HepG2 (cell line): ENCODE measurements around the gene CACNG1. TPM values are rescaled to one million over a fixed set of nuclear protein-coding genes. Genes with fewer than 3 reads are reported as not detected.

Experiments used
- ATAC-seq: fragments of 200-7000 bp; cut with Tn5 transposase; 3 replicates; pipeline ENCODE4 v1.9.1; 2020; ENCODE audit warnings: mild to moderate bottlenecking, moderate library complexity
- BruUV-seq: library from RNA; stranded (reverse); fragments of 400-500 nt; replicated peaks from 2 replicates; lab custom pipeline; 2021; lab: Mats Ljungman, UMichigan
- CTCF ChIA-PET: fragments of 300-600 bp; formaldehyde crosslinking; extraction: SDS; loops from one replicate; lab custom pipeline; 2021; ENCODE audit warnings: low total read pairs, inconsistent platforms, low intra/inter-chr PET ratio; lab: Yijun Ruan, JAX
- POLR2A ChIA-PET: fragments of 350-600 bp; sonication (Branson Sonifier 250); formaldehyde crosslinking; loops from one replicate; lab custom pipeline; 2020; ENCODE audit warnings: antibody characterized with exemption, inconsistent platforms; lab: Yijun Ruan, JAX
- DNase-seq: peaks from one replicate; pipeline ENCODE4 v3.0.0-alpha.2; 2015; ENCODE audit warnings: low spot score
- FAIRE-seq: peaks from 3 replicates; lab custom pipeline; 2011; peaks lifted over from hg19 to GRCh38; lab: Jason Lieb, UNC
- H2AFZ ChIP-seq: one replicate; pipeline ENCODE4 v1.6.1; 2011; ENCODE audit warnings: low read length, inconsistent platforms
- H3K27ac ChIP-seq: fragments of 300-600 bp; 3 replicates; pipeline ENCODE4 v1.8.0; 2011; ENCODE audit warnings: mixed run types, mild to moderate bottlenecking, mixed read lengths, low read length, inconsistent platforms; ENCODE audit not compliant: insufficient read depth; ENCODE audit errors: extremely low read length
- H3K27me3 ChIP-seq, 2 experiments: fragments of 200-600 bp in 1 of 2; 2 replicates in 1 of 2; 3 replicates in 1 of 2; pipeline versions ENCODE4 v1.6.0 to v1.8.0; 2011; ENCODE audit warnings: low read length in 2 of 2, mild to moderate bottlenecking in 2 of 2, moderate library complexity in 2 of 2, inconsistent platforms in 1 of 2; ENCODE audit not compliant: insufficient read depth in 2 of 2, control insufficient read depth in 1 of 2
- H3K36me3 ChIP-seq, 2 experiments: fragments of 200-600 bp in 1 of 2; replicated peaks in 1 of 2; 2 replicates in 1 of 2; 3 replicates in 1 of 2; pipeline versions ENCODE4 v1.5.1 to v1.8.0; 2011; ENCODE audit warnings: low read length in 2 of 2, inconsistent platforms in 1 of 2; ENCODE audit not compliant: insufficient read depth in 2 of 2, control insufficient read depth in 1 of 2
- H3K4me1 ChIP-seq: 2 replicates; pipeline ENCODE4 v1.5.1; 2012; ENCODE audit warnings: low read length, inconsistent platforms; ENCODE audit not compliant: insufficient read depth
- H3K4me2 ChIP-seq: 2 replicates; pipeline ENCODE4 v1.6.0; 2011; ENCODE audit warnings: low read depth, low read length, inconsistent platforms
- H3K4me3 ChIP-seq, 3 experiments: fragments of 200-600 bp in 1 of 3; sonication (generic), shearing (Covaris generic) in 1 of 3; replicated peaks in 1 of 3; 2 replicates each; pipeline ENCODE4 v1.5.1; 2011 to 2016; ENCODE audit warnings: low read length in 3 of 3, inconsistent platforms in 2 of 3, low read depth in 2 of 3, mild to moderate bottlenecking in 2 of 3, control low read depth in 1 of 3, mixed read lengths in 1 of 3; ENCODE audit not compliant: insufficient read depth in 1 of 3
- H3K79me2 ChIP-seq: one replicate; pipeline ENCODE4 v1.6.1; 2011; ENCODE audit warnings: low read length, inconsistent platforms; ENCODE audit not compliant: insufficient read depth
- H3K9ac ChIP-seq: 2 replicates; pipeline ENCODE4 v1.6.0; 2011; ENCODE audit warnings: mild to moderate bottlenecking, low read depth, low read length, inconsistent platforms; ENCODE audit not compliant: insufficient read depth
- H3K9me3 ChIP-seq: 2 replicates; pipeline ENCODE4 v1.5.1; 2012; ENCODE audit warnings: mild to moderate bottlenecking, low read length
- H4K20me1 ChIP-seq: 2 replicates; pipeline ENCODE4 v1.6.0; 2011; ENCODE audit warnings: inconsistent platforms, mild to moderate bottlenecking, low read length, moderate library complexity; ENCODE audit not compliant: insufficient read depth
- CSRNP2 ChIP-seq: sonication (generic); formaldehyde crosslinking; conservative IDR thresholded peaks from 2 replicates; pipeline ENCODE4 v1.8.0; 2022; ENCODE audit warnings: low read depth, missing genetic modification reagents
- HNF1A ChIP-seq, 2 experiments: sonication (generic) in 1 of 2; formaldehyde crosslinking in 1 of 2; IDR thresholded peaks; 2 replicates each; pipeline versions ENCODE4 v1.4.0 to v1.6.1; 2016 to 2020; ENCODE audit warnings: borderline replicate concordance in 1 of 2, low read depth in 1 of 2, mild to moderate bottlenecking in 1 of 2, missing genetic modification reagents in 1 of 2
- PCBP1 ChIP-seq: fragments of 200-400 bp; formaldehyde crosslinking; IDR thresholded peaks from 2 replicates; pipeline ENCODE4 v1.6.1; 2017; ENCODE audit warnings: mild to moderate bottlenecking, low read depth, low read length, borderline replicate concordance
- PRDM4 ChIP-seq: sonication (generic); formaldehyde crosslinking; IDR thresholded peaks from 2 replicates; pipeline ENCODE4 v1.9.0; 2021; ENCODE audit warnings: missing genetic modification reagents, borderline replicate concordance
- RFX5 ChIP-seq: IDR thresholded peaks from 2 replicates; pipeline ENCODE4 v1.6.1; 2011; ENCODE audit warnings: low read depth, low read length, improper control_type of control experiment
- TFDP1 ChIP-seq: IDR thresholded peaks from 2 replicates; pipeline ENCODE4 v1.6.1; 2016; ENCODE audit warnings: missing compliant biosample characterization, missing genetic modification reagents, borderline replicate concordance
- ZBTB33 ChIP-seq: sonication (generic); formaldehyde crosslinking; IDR thresholded peaks from 2 replicates; pipeline ENCODE4 v1.4.0; 2020; ENCODE audit warnings: missing genetic modification reagents
- ZMYM3 ChIP-seq: sonication (generic); formaldehyde crosslinking; IDR thresholded peaks from 2 replicates; pipeline ENCODE4 v1.5.1; 2020; ENCODE audit warnings: mild to moderate bottlenecking, missing genetic modification reagents
- ZNF34 ChIP-seq: sonication (generic); formaldehyde crosslinking; IDR thresholded peaks from 2 replicates; pipeline ENCODE4 v1.4.0; 2020; ENCODE audit warnings: mild to moderate bottlenecking, missing genetic modification reagents, borderline replicate concordance
- WGBS: methylation state at CpG from one replicate; pipeline ENCODE4 v1.1.6; 2017; ENCODE audit warnings: low lambda C conversion rate; 5-methylcytosine and 5-hydroxymethylcytosine counted together
- in situ Hi-C: cut with HindIII; loops from 2 replicates; pipeline ENCODE4 v1.10.0; 2017; ENCODE audit warnings: low pct_unique_long_range_greater_than_20kb; ENCODE audit not compliant: extremely low pct_ligation_motif_present
- intact Hi-C: fragments of 100-400 bp; cut with micrococcal nuclease; formaldehyde crosslinking; loops from one replicate; pipeline ENCODE4 v1.10.0; 2022; ENCODE audit not compliant: unreplicated experiment
- polyA plus RNA-seq, 8 experiments: library from polyadenylated mRNA; depleted of rRNA in 3 of 8; stranded (reverse) in 7 of 8; unstranded in 1 of 8; fragments of >200 nt; fragmentation: Illumina TruSeq in 4 of 8; extraction: Trizol in 4 of 8; gene quantifications; 2 replicates each; pipeline versions ENCODE4 v1.2.1 to v1.2.3, GENCODE V29; 2011 to 2016; ENCODE audit warnings: low read depth in 4 of 8, missing spikeins in 1 of 8, mixed read lengths in 1 of 8; ENCODE audit not compliant: insufficient read depth in 1 of 8
- total RNA-seq, 5 experiments: library from RNA; depleted of rRNA; stranded (reverse); fragments of >200 nt; fragmentation: Illumina TruSeq; extraction: Trizol; gene quantifications; 2 replicates each; pipeline ENCODE4 v1.2.3, GENCODE V29; 2016; ENCODE audit warnings: low read depth in 1 of 5

The CACNG1 gene
- total and polyA plus RNA-seq, 2 of the 13 experiments (the other 11 are each of a cell fraction or from before 2014, with no cell fraction given) = not detected

- 24% methylated on average over 9 of the region's 9 CpGs for WGBS
- no peak overlapping the region for H3K9ac ChIP-seq
- intact Hi-C loops (no loop called here), in situ Hi-C loops (no loop called here)
- peaks cover 1 to 27% of the 10 kb centered on the region in 2 experiments; a peak in 3 of 5 replicates for H3K27me3 ChIP-seq
- H3K27ac ChIP-seq = no peak overlapping the region
- POLR2A ChIA-PET = no interaction called here
- CTCF ChIA-PET = no interaction called here
- ATAC-seq (no peak), DNase-seq (no peak), FAIRE-seq (no peak)
- H3K4me2 ChIP-seq = no peak overlapping the region
- H3K36me3 ChIP-seq = no peaks in the 10 kb centered on the region
- no TSS peak for BruUV-seq
- no peak overlapping the region for H2AFZ ChIP-seq
- H3K9me3 ChIP-seq = no peaks in the 10 kb centered on the region
- no peak overlapping the region for H3K4me3 ChIP-seq
- no peaks in the 10 kb centered on the region for H4K20me1 ChIP-seq
- H3K4me1 ChIP-seq = no peaks in the 10 kb centered on the region
- H3K79me2 ChIP-seq = no peaks in the 10 kb centered on the region
- TF ChIP-seq RFX5 (no peak), ZMYM3 (CRISPR knock-in tag) (no peak), TFDP1 (CRISPR knock-in tag) (no peak), CSRNP2 (CRISPR knock-in tag) (no peak), ZNF34 (CRISPR knock-in tag) (no peak), PRDM4 (CRISPR knock-in tag) (no peak), ZBTB33 (no peak), HNF1A (IDR thresholded peaks at IDR 0.05; ENCODE audit: low read depth) (no peak), HNF1A (CRISPR knock-in tag; IDR thresholded peaks at IDR 0.05; ENCODE audit: borderline replicate concordance) (no peak), PCBP1 (no peak)
Observed at GRCh38 chr17:67011527-67012175, 32.7 kb upstream of the CACNG1 start.
